ENCODE measurements around the gene TNNI2. TPM values are rescaled to one million over a fixed set of nuclear protein-coding genes. Genes with fewer than 3 reads are reported as not detected.

The TNNI2 gene
- total RNA-seq, 4 donors from 2014 or later: 1.0 TPM; not detected in 3

GRCh38 chr11:1877211-1878136, 38.7 kb downstream of the TNNI2 start:
- WGBS, 2 donors (ENCODE audit: low coverage in 1 of 2): 21% methylated on average over 17 of the region's 33 CpGs; no CpG with 5 or more reads in 1 of the 2 donors
- Histone ChIP-seq H3K4me3 (no peak overlapping the region), H3K27me3 (no peaks in the 10 kb centered on the region), H3K36me3 (no peaks in the 10 kb centered on the region), H3K27ac (peak overlapping the region; percentile 3 to 88 (median 80)), H3K9me3 (no peaks in the 10 kb centered on the region), H3K4me1 (peaks cover 0 to 83% (median 52%) of the 10 kb centered on the region in 3 donors)
- TF ChIP-seq POLR2A (IDR thresholded peaks at IDR 0.05) (no peak), EP300 (IDR thresholded peaks at IDR 0.05) (no peak), CTCF (IDR thresholded peaks at IDR 0.05) (no peak), POLR2AphosphoS5 (IDR thresholded peaks at IDR 0.05) (no peak)
- ATAC-seq: no peak

- WGBS, 2 donors (ENCODE audit: low coverage in 1 of 2): 45% methylated on average over 2 of the region's 30 CpGs; no CpG with 5 or more reads in 1 of the 2 donors
- no peaks in the 10 kb centered on the region for H3K9me3 ChIP-seq
- H3K27me3 ChIP-seq: no peaks in the 10 kb centered on the region
- H3K4me3 ChIP-seq: no peak overlapping the region
- H3K4me1 ChIP-seq: peaks cover 0 to 84% (median 56%) of the 10 kb centered on the region in 3 donors
- no peaks in the 10 kb centered on the region for H3K36me3 ChIP-seq
- no peak for TF ChIP-seq POLR2AphosphoS5 (IDR thresholded peaks at IDR 0.05)
- TF ChIP-seq CTCF (IDR thresholded peaks at IDR 0.05): no peak
- TF ChIP-seq POLR2A (IDR thresholded peaks at IDR 0.05): no peak
- TF ChIP-seq EP300 (IDR thresholded peaks at IDR 0.05): no peak
- no peak for ATAC-seq
- H3K27ac ChIP-seq: peak overlapping the region; percentile 3 to 88 (median 80)
Measured at GRCh38 chr11:1878137-1879031, 39.6 kb downstream of the TNNI2 start.

- 83% methylated on average over 2 of the region's 13 CpGs; no CpG with 5 or more reads in 1 of the 2 donors for WGBS, 2 donors (ENCODE audit: low coverage in 1 of 2)
- peaks cover 0 to 83% (median 56%) of the 10 kb centered on the region in 3 donors for H3K4me1 ChIP-seq
- no peaks in the 10 kb centered on the region for H3K27me3 ChIP-seq
- TF ChIP-seq POLR2A (IDR thresholded peaks at IDR 0.05) (no peak), CTCF (IDR thresholded peaks at IDR 0.05) (no peak), POLR2AphosphoS5 (IDR thresholded peaks at IDR 0.05) (no peak), EP300 (IDR thresholded peaks at IDR 0.05) (no peak)
- no peak for ATAC-seq
- no peak overlapping the region for H3K4me3 ChIP-seq
- peaks cover 0 to 4% of the 10 kb centered on the region in 2 donors for H3K36me3 ChIP-seq
- peak overlapping the region in 3 of 4 donors; percentile 79 to 88 (median 81) for H3K27ac ChIP-seq
- H3K9me3 ChIP-seq: no peaks in the 10 kb centered on the region
Measured at GRCh38 chr11:1879342-1879940, 40.7 kb downstream of the TNNI2 start.

GRCh38 chr11:1879941-1880720, 41.4 kb downstream of the TNNI2 start:
- TF ChIP-seq EP300 (IDR thresholded peaks at IDR 0.05): no peak
- TF ChIP-seq POLR2AphosphoS5 (IDR thresholded peaks at IDR 0.05): peak; percentile 30
- TF ChIP-seq POLR2A (IDR thresholded peaks at IDR 0.05): no peak
- no peak for TF ChIP-seq CTCF (IDR thresholded peaks at IDR 0.05)
- Histone ChIP-seq H3K36me3 (peaks cover 0 to 11% of the 10 kb centered on the region in 2 donors), H3K9me3 (no peaks in the 10 kb centered on the region), H3K27me3 (no peaks in the 10 kb centered on the region), H3K4me1 (peaks cover 0 to 77% (median 56%) of the 10 kb centered on the region in 3 donors), H3K27ac (peak overlapping the region; percentile 9 to 88 (median 80)), H3K4me3 (no peak overlapping the region)
- WGBS, 2 donors (ENCODE audit: low coverage in 1 of 2): 39% methylated on average over 4 of the region's 32 CpGs; no CpG with 5 or more reads in 1 of the 2 donors
- ATAC-seq: peak; percentile 64

Measured in gastroesophageal sphincter (tissue), 4 donors.